Neuronal stem cell (in vitro differentiated cells): ENCODE data around the gene CDH12.
"Not testable (repeated sequence)": the region's sequence is repeated elsewhere in the genome, so short reads cannot be mapped to it uniquely, and the experiment has no call there.

Experiments
- DNase-seq: peaks from one replicate; pipeline ENCODE4 v3.0.0-alpha.2; 2013; ENCODE audit warnings: low spot score
- H2AFZ ChIP-seq: one replicate; pipeline ENCODE4 v1.6.1; 2013; ENCODE audit warnings: mild to moderate bottlenecking, low read length, inconsistent platforms
- H2AK5ac ChIP-seq: 2 replicates; pipeline ENCODE4 v1.6.1; 2013; ENCODE audit warnings: low read depth, mild to moderate bottlenecking, inconsistent platforms, low read length, moderate library complexity, mixed read lengths
- H2BK120ac ChIP-seq: 2 replicates; pipeline ENCODE4 v1.6.1; 2013; ENCODE audit warnings: low read depth, mild to moderate bottlenecking, inconsistent platforms, low read length, moderate library complexity, mixed read lengths
- H2BK12ac ChIP-seq: one replicate; pipeline ENCODE4 v1.6.1; 2013; ENCODE audit warnings: low read length, inconsistent platforms
- H2BK15ac ChIP-seq: 2 replicates; pipeline ENCODE4 v1.6.1; 2013; ENCODE audit warnings: mild to moderate bottlenecking, low read length, inconsistent platforms, mixed read lengths
- H2BK5ac ChIP-seq: one replicate; pipeline ENCODE4 v1.6.1; 2013; ENCODE audit warnings: inconsistent platforms, mild to moderate bottlenecking, low read length, moderate library complexity
- H3K14ac ChIP-seq: one replicate; pipeline ENCODE4 v1.6.1; 2013; ENCODE audit warnings: low read length, inconsistent platforms
- H3K18ac ChIP-seq: 2 replicates; pipeline ENCODE4 v1.6.1; 2013; ENCODE audit warnings: low read length, inconsistent platforms
- H3K23ac ChIP-seq: 2 replicates; pipeline ENCODE4 v1.6.1; 2013; ENCODE audit warnings: low read depth, mild to moderate bottlenecking, mixed read lengths, low read length, inconsistent platforms; ENCODE audit not compliant: poor library complexity
- H3K27ac ChIP-seq: replicated peaks from 3 replicates; pipeline ENCODE4 v1.5.1; 2013; ENCODE audit warnings: low read length, inconsistent platforms
- H3K27me3 ChIP-seq, 3 experiments: 2 replicates each; pipeline ENCODE4 v1.6.1; 2013; ENCODE audit warnings: low read length in 3 of 3, mild to moderate bottlenecking in 2 of 3, inconsistent platforms in 1 of 3, low read depth in 1 of 3, mixed read lengths in 1 of 3, moderate library complexity in 1 of 3; ENCODE audit not compliant: control insufficient read depth in 3 of 3, insufficient read depth in 3 of 3
- H3K36me3 ChIP-seq, 2 donors: replicated peaks in 1 of 2; 2 replicates each; pipeline ENCODE4 v1.6.1; 2013; ENCODE audit warnings: low read length in 2 of 2; ENCODE audit not compliant: control insufficient read depth in 2 of 2, insufficient read depth in 2 of 2
- H3K4ac ChIP-seq: 2 replicates; pipeline ENCODE4 v1.6.1; 2013; ENCODE audit warnings: inconsistent platforms, mild to moderate bottlenecking, low read length, moderate library complexity
- H3K4me1 ChIP-seq, 2 donors: 1 replicate in 1 of 2; 2 replicates in 1 of 2; pipeline ENCODE4 v1.6.1; 2013; ENCODE audit warnings: low read length in 2 of 2, low read depth in 1 of 2; ENCODE audit not compliant: control insufficient read depth in 2 of 2, insufficient read depth in 1 of 2
- H3K4me2 ChIP-seq: one replicate; pipeline ENCODE4 v1.6.1; 2013; ENCODE audit warnings: mild to moderate bottlenecking, low read length, inconsistent platforms; ENCODE audit not compliant: insufficient read depth, poor library complexity, severe bottlenecking
- H3K4me3 ChIP-seq, 2 donors: 2 replicates each; pipeline ENCODE4 v1.5.1; 2013; ENCODE audit warnings: low read length in 2 of 2, mild to moderate bottlenecking in 2 of 2, inconsistent platforms in 1 of 2, moderate library complexity in 1 of 2
- H3K79me1 ChIP-seq: one replicate; pipeline ENCODE4 v1.6.1; 2013; ENCODE audit warnings: low read depth, mild to moderate bottlenecking, inconsistent platforms, low read length, moderate library complexity
- H3K9ac ChIP-seq: one replicate; pipeline ENCODE4 v1.6.1; 2013; ENCODE audit warnings: mild to moderate bottlenecking, low read depth, low read length, inconsistent platforms; ENCODE audit not compliant: poor library complexity
- H3K9me3 ChIP-seq, 2 donors: replicated peaks in 1 of 2; 2 replicates each; pipeline versions ENCODE3 to v1.6.1; 2013; ENCODE audit warnings: low read length in 2 of 2, mild to moderate bottlenecking in 2 of 2, inconsistent platforms in 1 of 2, low read depth in 1 of 2, mixed read lengths in 1 of 2, moderate library complexity in 1 of 2; ENCODE audit not compliant: control insufficient read depth in 2 of 2, insufficient read depth in 1 of 2
- H4K8ac ChIP-seq: one replicate; pipeline ENCODE4 v1.6.1; 2013; ENCODE audit warnings: low read depth, mild to moderate bottlenecking, inconsistent platforms, low read length, moderate library complexity
- H4K91ac ChIP-seq: one replicate; pipeline ENCODE4 v1.6.1; 2013; ENCODE audit warnings: low read length, low read depth, mild to moderate bottlenecking, inconsistent platforms; ENCODE audit not compliant: poor library complexity
- WGBS, 2 donors: extraction: QIAGEN DNeasy Blood & Tissue Kit; methylation state at CpG; one replicate each; pipeline ENCODE4 v1.1.7; 2013; ENCODE audit warnings: missing lambda C conversion rate in 2 of 2, mixed read lengths in 1 of 2; ENCODE audit not compliant: insufficient read length in 2 of 2, insufficient replicate concordance in 1 of 2; ENCODE audit errors: extremely low coverage in 2 of 2; 5-methylcytosine and 5-hydroxymethylcytosine counted together

The CDH12 gene

GRCh38 chr5:22238047-22238446, 615.1 kb downstream of the CDH12 start:
- DNase-seq = no peak
- Histone ChIP-seq H3K14ac (no peak overlapping the region), H3K4me2 (no peak overlapping the region), H3K18ac (no peak overlapping the region), H4K8ac (no peak overlapping the region), H3K27me3 (no peaks in the 10 kb centered on the region), H2AK5ac (no peak overlapping the region), H2AFZ (no peak overlapping the region), H3K4ac (no peak overlapping the region), H3K36me3 (no peaks in the 10 kb centered on the region), H3K9ac (no peak overlapping the region), H3K9me3 (no peaks in the 10 kb centered on the region), H2BK120ac (no peak overlapping the region), H3K4me3 (no peak overlapping the region), H2BK12ac (no peak overlapping the region), H4K91ac (no peak overlapping the region), H3K79me1 (no peaks in the 10 kb centered on the region), H3K27ac (no peak overlapping the region), H2BK15ac (no peak overlapping the region), H3K23ac (no peak overlapping the region), H2BK5ac (no peak overlapping the region), H3K4me1 (no peaks in the 10 kb centered on the region)
- WGBS, 2 donors = no CpG with 5 or more reads among the region's 1 CpG

DNA sequence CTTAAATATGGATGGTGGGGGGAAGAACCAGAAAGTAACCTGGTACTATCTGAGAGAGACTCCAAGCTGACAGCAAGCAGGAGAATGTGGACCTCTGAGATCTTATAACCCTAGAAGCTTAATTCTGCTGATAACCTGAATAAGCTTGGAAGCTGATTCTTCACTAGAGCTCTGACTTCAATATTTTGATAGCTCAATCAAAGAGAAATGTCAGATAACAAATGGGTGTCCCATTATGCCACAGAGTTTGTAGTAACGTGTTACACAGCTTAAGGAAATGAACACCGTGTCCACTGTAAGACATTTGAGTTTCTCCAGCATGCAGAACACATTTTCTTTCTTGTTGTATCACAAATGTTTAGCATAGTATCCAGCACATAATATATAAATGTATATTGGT, 626.7 kb downstream of the CDH12 start:
- Histone ChIP-seq H2AK5ac (no peak overlapping the region), H3K18ac (no peak overlapping the region), H3K36me3 (no peaks in the 10 kb centered on the region), H3K27ac (no peak overlapping the region), H3K4me2 (no peak overlapping the region), H3K27me3 (no peaks in the 10 kb centered on the region), H4K8ac (no peak overlapping the region), H2BK12ac (no peak overlapping the region), H2BK5ac (no peak overlapping the region), H4K91ac (no peak overlapping the region), H2AFZ (no peak overlapping the region), H3K4me3 (no peak overlapping the region), H3K4me1 (no peaks in the 10 kb centered on the region), H3K4ac (no peak overlapping the region), H3K9ac (no peak overlapping the region), H3K79me1 (no peaks in the 10 kb centered on the region), H3K14ac (no peak overlapping the region), H2BK15ac (no peak overlapping the region), H3K9me3 (no peaks in the 10 kb centered on the region), H2BK120ac (no peak overlapping the region), H3K23ac (no peak overlapping the region)
- DNase-seq = no peak
- no CpG with 5 or more reads among the region's 2 CpGs for WGBS, 2 donors

DNA sequence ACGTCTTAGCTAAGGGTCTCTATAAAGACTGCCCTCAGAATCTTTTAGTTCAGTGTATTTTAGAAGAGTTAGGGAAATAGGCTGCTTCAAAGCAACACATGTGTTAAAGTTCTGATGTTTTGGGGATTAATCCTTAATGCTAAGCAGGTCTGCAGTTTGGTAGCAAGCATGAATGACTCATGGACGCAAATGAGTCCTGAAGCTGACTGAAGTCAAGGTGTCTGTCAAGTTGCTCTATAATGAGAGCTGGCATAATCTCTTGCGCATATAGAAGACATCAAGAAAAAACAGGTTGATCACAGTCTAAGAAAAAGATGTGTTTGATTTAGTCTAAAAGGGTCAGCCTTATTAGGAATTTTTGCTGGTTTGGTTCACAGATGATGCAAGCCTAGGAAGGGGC, 630.1 kb downstream of the CDH12 start:
- H4K8ac ChIP-seq = no peak overlapping the region
- no peak overlapping the region for H2BK15ac ChIP-seq
- no peak overlapping the region for H2AFZ ChIP-seq
- no peak overlapping the region for H3K18ac ChIP-seq
- no peak overlapping the region for H3K27ac ChIP-seq
- H3K27me3 ChIP-seq = no peaks in the 10 kb centered on the region
- H3K14ac ChIP-seq = no peak overlapping the region
- DNase-seq = no peak
- no peak overlapping the region for H3K4me2 ChIP-seq
- no peak overlapping the region for H2AK5ac ChIP-seq
- no peak overlapping the region for H2BK120ac ChIP-seq
- no peaks in the 10 kb centered on the region for H3K79me1 ChIP-seq
- no peaks in the 10 kb centered on the region for H3K4me1 ChIP-seq
- H2BK12ac ChIP-seq = no peak overlapping the region
- no peak overlapping the region for H2BK5ac ChIP-seq
- no peak overlapping the region for H3K9ac ChIP-seq
- H4K91ac ChIP-seq = no peak overlapping the region
- H3K4ac ChIP-seq = no peak overlapping the region
- no peak overlapping the region for H3K23ac ChIP-seq
- no peaks in the 10 kb centered on the region for H3K9me3 ChIP-seq
- H3K36me3 ChIP-seq = no peaks in the 10 kb centered on the region
- WGBS, 2 donors = no CpG with 5 or more reads among the region's 3 CpGs
- H3K4me3 ChIP-seq = no peak overlapping the region

GRCh38 chr5:22213703-22214495, 639.2 kb downstream of the CDH12 start:
- not testable (repeated sequence) for H3K79me1 ChIP-seq, H3K27me3 ChIP-seq, H2BK15ac ChIP-seq, H3K4me1 ChIP-seq, H3K4ac ChIP-seq, DNase-seq, H3K27ac ChIP-seq, H2AK5ac ChIP-seq, H3K4me3 ChIP-seq, H3K23ac ChIP-seq, H4K91ac ChIP-seq, H3K9ac ChIP-seq, H4K8ac ChIP-seq, H3K18ac ChIP-seq, H2AFZ ChIP-seq, H2BK120ac ChIP-seq, H2BK5ac ChIP-seq, H2BK12ac ChIP-seq, H3K36me3 ChIP-seq, H3K14ac ChIP-seq, H3K9me3 ChIP-seq, H3K4me2 ChIP-seq
- WGBS, 2 donors = no CpG with 5 or more reads among the region's 11 CpGs
